ENCODE measurements around the gene TXN. TPM values are rescaled to one million over a fixed set of nuclear protein-coding genes. Genes with fewer than 3 reads are reported as not detected.

The TXN gene
- total and polyA plus RNA-seq, 2 of the 8 experiments (the other 6 are each of a cell fraction or from before 2014, with no cell fraction given), result 297 to 419 TPM

- Histone ChIP-seq H2BK15ac (ENCODE audit: low read length) (no peak overlapping the region), H2AK5ac (ENCODE audit: low read depth, low read length) (no peak overlapping the region), H4K91ac (replicated peaks; ENCODE audit: insufficient read length, low read length) (no peak overlapping the region), H4K5ac (ENCODE audit: insufficient read length, low read depth, low read length) (no peak overlapping the region), H3K14ac (ENCODE audit: insufficient read length) (no peak overlapping the region), H3K4me2 (ENCODE audit: insufficient read depth in 1 of 2, low read depth in 2 of 2, low read length in 2 of 2) (no peak overlapping the region), H3K4ac (replicated peaks; ENCODE audit: insufficient read length, low read depth, low read length) (no peak overlapping the region), H3K9me3 (ENCODE audit: insufficient read depth in 2 of 2, low read depth in 1 of 2, low read length in 1 of 2) (no peaks in the 10 kb centered on the region), H2BK20ac (ENCODE audit: low read length) (no peak overlapping the region), H3K4me1 (replicated peaks in 1 of 4; ENCODE audit: control insufficient read depth in 3 of 4, insufficient read depth in 4 of 4, low read length in 3 of 4) (no peaks in the 10 kb centered on the region), H2BK12ac (ENCODE audit: low read depth, low read length) (no peak overlapping the region), H3K9ac (replicated peaks in 1 of 4; ENCODE audit: extremely low read depth in 1 of 4, low read depth in 3 of 4, low read length in 3 of 4) (no peak overlapping the region), H3K27ac (ENCODE audit: low read depth, low read length) (no peak overlapping the region), H3K79me1 (ENCODE audit: low read depth, low read length) (no peaks in the 10 kb centered on the region), H3K23ac (ENCODE audit: insufficient read length) (no peak overlapping the region), H4K20me1 (replicated peaks in 1 of 2; ENCODE audit: control insufficient read depth in 1 of 2, insufficient read depth in 2 of 2, low read length in 2 of 2) (no peaks in the 10 kb centered on the region), H3K79me2 (ENCODE audit: control insufficient read depth in 1 of 2, insufficient read depth in 2 of 2, low read length in 2 of 2) (no peaks in the 10 kb centered on the region), H3K18ac (ENCODE audit: extremely low read depth, low read length) (no peak overlapping the region), H3K56ac (replicated peaks; ENCODE audit: insufficient read length, low read depth, low read length) (no peak overlapping the region), H3K27me3 (replicated peaks in 1 of 4; ENCODE audit: control insufficient read depth in 3 of 4, extremely low read depth in 1 of 4, insufficient read depth in 3 of 4, low read length in 3 of 4) (no peaks in the 10 kb centered on the region), H2BK120ac (replicated peaks; ENCODE audit: low read depth, low read length) (no peak overlapping the region), H4K8ac (ENCODE audit: extremely low read depth, insufficient read depth, low read length) (no peak overlapping the region), H3K4me3 (ENCODE audit: extremely low read depth in 1 of 4, insufficient read depth in 2 of 4, low read depth in 3 of 4, low read length in 4 of 4) (no peak overlapping the region), H2BK5ac (ENCODE audit: low read depth, low read length) (no peak overlapping the region), H2AFZ (ENCODE audit: low read length) (no peak overlapping the region), H3K36me3 (ENCODE audit: control insufficient read depth in 2 of 4, insufficient read depth in 4 of 4, low read length in 3 of 4) (no peaks in the 10 kb centered on the region), H3K23me2 (ENCODE audit: low read depth, low read length) (no peaks in the 10 kb centered on the region)
- DNase-seq (ENCODE audit: low read depth in 1 of 2, low spot score in 2 of 2) (no peak), FAIRE-seq (no peak)
- TF ChIP-seq SIN3A (conservative IDR thresholded peaks at IDR 0.05 in 1 of 2, IDR thresholded peaks at IDR 0.05 in 1 of 2; ENCODE audit: low read depth in 1 of 2, low read length in 2 of 2), result no peak
- ChIA-PET CTCF (ENCODE audit: partially characterized antibody) (interaction anchor here (0.6 kb wide), 1 partner anchor 440 kb away, joined by 3 read pairs; no protein-coding TSS in a partner anchor), POLR2A (ENCODE audit: partially characterized antibody) (no interaction called here)
- WGBS, 2 experiments (ENCODE audit: extremely low coverage in 1 of 2, insufficient coverage in 1 of 2, insufficient read length in 1 of 2, insufficient replicate concordance in 2 of 2, low coverage in 1 of 2, low lambda C conversion rate in 2 of 2, missing lambda C conversion rate in 1 of 2), result 81% methylated on average over 4 of the region's 4 CpGs; no CpG with 5 or more reads in 1 of the 2 experiments
Observed at GRCh38 chr9:110288503-110288902, 32.2 kb upstream of the TXN start.

Data from H1 (cell line).